Esophagus muscularis mucosa (tissue), 4 donors: Measurements from ENCODE around the gene ATP7B. TPM values are rescaled to one million over a fixed set of nuclear protein-coding genes. Genes with fewer than 3 reads are reported as not detected.
A peak's percentile ranks its signal among the peaks of the same experiment; 100 is the strongest.

Source experiments
- DNase-seq: peaks from one replicate; pipeline ENCODE4 v3.0.0-alpha.2; 2017; ENCODE audit errors: extremely low spot score
- H3K27ac ChIP-seq, 4 donors: fragments of 200-600 bp; sonication (generic); replicated peaks in 1 of 4; 1 replicate in 3 of 4; 2 replicates in 1 of 4; pipeline ENCODE4 v1.5.1; 2016 to 2019; ENCODE audit warnings: mild to moderate bottlenecking in 1 of 4
- H3K27me3 ChIP-seq, 4 donors: fragments of 200-600 bp; sonication (generic); one replicate each; pipeline versions ENCODE4 v1.5.1 to v1.6.0; 2016 to 2019
- H3K36me3 ChIP-seq, 4 donors: fragments of 200-600 bp; sonication (generic); one replicate each; pipeline ENCODE4 v1.5.1; 2016 to 2019
- H3K4me1 ChIP-seq, 4 donors: fragments of 200-600 bp; sonication (generic); one replicate each; pipeline ENCODE4 v1.5.1; 2016 to 2019
- H3K4me3 ChIP-seq, 4 donors: fragments of 200-600 bp; sonication (generic); 1 replicate in 2 of 4; 2 replicates in 2 of 4; pipeline ENCODE4 v1.5.1; 2016 to 2019; ENCODE audit warnings: mild to moderate bottlenecking in 4 of 4, moderate library complexity in 1 of 4
- H3K9me3 ChIP-seq, 4 donors: fragments of 200-600 bp; sonication (generic); 1 replicate in 3 of 4; 2 replicates in 1 of 4; pipeline ENCODE4 v1.5.1; 2016 to 2019
- CTCF ChIP-seq, 3 experiments: fragments of 200-600 bp in 2 of 3; fragments of 450-650 bp in 1 of 3; sonication (generic) in 2 of 3; IDR thresholded peaks; one replicate each; pipeline ENCODE4 v1.5.1; 2017 to 2019; ENCODE audit warnings: antibody characterized with exemption in 3 of 3, mild to moderate bottlenecking in 2 of 3, moderate library complexity in 1 of 3
- EP300 ChIP-seq: sonication (generic); formaldehyde crosslinking; IDR thresholded peaks from one replicate; pipeline ENCODE4 v1.6.1; 2017; ENCODE audit warnings: antibody characterized with exemption
- POLR2A ChIP-seq: fragments of 450-650 bp; IDR thresholded peaks from one replicate; pipeline ENCODE4 v1.6.1; 2017; ENCODE audit warnings: antibody characterized with exemption, moderate library complexity, mild to moderate bottlenecking, low read depth
- POLR2AphosphoS5 ChIP-seq, 2 donors: sonication (generic); formaldehyde crosslinking; IDR thresholded peaks; one replicate each; pipeline ENCODE4 v1.6.1; 2017; ENCODE audit warnings: antibody characterized with exemption in 2 of 2
- WGBS: methylation state at CpG from one replicate; pipeline ENCODE4 v1.1.5; 2018; 5-methylcytosine and 5-hydroxymethylcytosine counted together
- intact Hi-C: fragments of 100-400 bp; cut with DNase I; formaldehyde crosslinking; loops from one replicate; pipeline ENCODE4 v1.15.1; 2023
- total RNA-seq, 4 donors: library from RNA; depleted of rRNA; stranded (reverse); fragments of >200 nt; gene quantifications; one replicate each; pipeline versions ENCODE4 v1.1.0 to v1.2.1, GENCODE V29; 2016

Gene ATP7B
- total RNA-seq = 1 to 10 TPM; 2.5 to 5.2 (median 4.4) TPM

- Histone ChIP-seq H3K27me3 (no peaks in the 10 kb centered on the region), H3K4me3 (peak within 1 kb of the TSS; percentile 90 to 98 (median 93)), H3K9me3 (no peaks in the 10 kb centered on the region), H3K27ac (peak within 1 kb of the TSS; percentile 73 to 82 (median 80)), H3K36me3 (peaks cover 0 to 2% (median under 1%) of the 10 kb centered on the region in 4 donors), H3K4me1 (peaks cover 15 to 45% (median 27%) of the 10 kb centered on the region in 4 donors)
- intact Hi-C loops = no loop called here
- TF ChIP-seq POLR2A (no peak), POLR2AphosphoS5 (IDR thresholded peaks at IDR 0.05) (no peak), CTCF (IDR thresholded peaks at IDR 0.05) (peak in 1 of 3 experiments; percentile 10), EP300 (no peak)
- WGBS = 8% methylated on average over 19 of the region's 46 CpGs
- no peak for DNase-seq
These were observed at the start of gene ATP7B for GRCh38 chr13:52010890-52011631. Gene ATP7B, minus strand, starts transcription at chr13:52011450. Its CDS starts 113 bp downstream, at chr13:52011337.

GRCh38 chr13:52053460-52053859, 42.2 kb upstream of the ATP7B start:
- Histone ChIP-seq H3K4me3 (no peak overlapping the region), H3K4me1 (no peaks in the 10 kb centered on the region), H3K9me3 (peaks cover 0 to 5% (median 0%) of the 10 kb centered on the region in 4 donors), H3K27me3 (no peaks in the 10 kb centered on the region), H3K27ac (no peak overlapping the region), H3K36me3 (no peaks in the 10 kb centered on the region)
- no peak for TF ChIP-seq CTCF (IDR thresholded peaks at IDR 0.05)
- no peak for DNase-seq
- intact Hi-C loops = no loop called here
- 83% methylated on average over 4 of the region's 4 CpGs for WGBS

GRCh38 chr13:52051400-52051799, 40.1 kb upstream of the ATP7B start:
- no peak for TF ChIP-seq CTCF (IDR thresholded peaks at IDR 0.05)
- no peak for TF ChIP-seq POLR2AphosphoS5 (IDR thresholded peaks at IDR 0.05)
- TF ChIP-seq POLR2A = no peak
- TF ChIP-seq EP300 = no peak
- no peak overlapping the region for H3K27ac ChIP-seq
- no peak overlapping the region for H3K4me3 ChIP-seq
- peaks cover 0 to 5% (median 0%) of the 10 kb centered on the region in 4 donors for H3K9me3 ChIP-seq
- H3K4me1 ChIP-seq = no peaks in the 10 kb centered on the region
- no peaks in the 10 kb centered on the region for H3K27me3 ChIP-seq
- DNase-seq = no peak
- no peaks in the 10 kb centered on the region for H3K36me3 ChIP-seq
- WGBS = 78% methylated on average over 7 of the region's 7 CpGs
- intact Hi-C loops = no loop called here

DNA sequence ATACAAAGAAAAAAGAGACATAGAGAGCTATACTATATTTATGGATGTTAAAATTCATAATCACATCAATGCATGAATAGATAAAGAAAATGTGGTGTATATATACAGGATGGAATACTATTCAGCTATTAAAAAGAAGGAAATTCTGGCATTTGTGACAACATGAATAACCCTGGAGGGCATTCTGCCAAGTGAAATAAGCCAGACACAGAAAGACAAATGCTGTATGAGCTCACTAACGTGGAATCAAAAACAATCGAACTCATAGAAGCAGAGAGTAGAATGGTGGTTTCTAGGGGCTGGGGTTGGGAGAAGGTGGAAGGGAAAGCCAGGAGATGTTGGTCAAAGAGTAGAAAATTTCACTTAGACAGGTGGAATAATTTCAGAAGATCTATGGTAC, 37.3 kb upstream of the ATP7B start:
- peaks cover 0 to 5% (median 0%) of the 10 kb centered on the region in 4 donors for H3K9me3 ChIP-seq
- H3K27ac ChIP-seq = no peak overlapping the region
- intact Hi-C loops = no loop called here
- WGBS = 54% methylated on average over 2 of the region's 2 CpGs
- TF ChIP-seq EP300 (no peak), POLR2AphosphoS5 (IDR thresholded peaks at IDR 0.05) (no peak), POLR2A (no peak), CTCF (IDR thresholded peaks at IDR 0.05) (no peak)
- H3K27me3 ChIP-seq = no peaks in the 10 kb centered on the region
- DNase-seq = no peak
- no peaks in the 10 kb centered on the region for H3K36me3 ChIP-seq
- H3K4me3 ChIP-seq = no peak overlapping the region
- no peaks in the 10 kb centered on the region for H3K4me1 ChIP-seq

GRCh38 chr13:52047463-52047862, 36.2 kb upstream of the ATP7B start:
- 84% methylated on average over 3 of the region's 3 CpGs for WGBS
- intact Hi-C loops = no loop called here
- H3K9me3 ChIP-seq = peaks cover 0 to 5% (median 0%) of the 10 kb centered on the region in 4 donors
- DNase-seq = no peak
- TF ChIP-seq POLR2A (no peak), EP300 (no peak), CTCF (IDR thresholded peaks at IDR 0.05) (no peak), POLR2AphosphoS5 (IDR thresholded peaks at IDR 0.05) (no peak)
- no peaks in the 10 kb centered on the region for H3K36me3 ChIP-seq
- H3K4me3 ChIP-seq = no peak overlapping the region
- no peak overlapping the region for H3K27ac ChIP-seq
- H3K4me1 ChIP-seq = no peaks in the 10 kb centered on the region
- H3K27me3 ChIP-seq = no peaks in the 10 kb centered on the region
